Inferior parietal cortex (tissue), 1 donor: Measurements from ENCODE around the gene CCND1.
"Not testable (repeated sequence)": the region's sequence is repeated elsewhere in the genome, so short reads cannot be mapped to it uniquely, and the experiment has no call there.

Source experiments
- DNase-seq: peaks from one replicate; pipeline ENCODE4 v3.0.0-alpha.2; 2016; ENCODE audit errors: extremely low spot score

CCND1 gene

DNA sequence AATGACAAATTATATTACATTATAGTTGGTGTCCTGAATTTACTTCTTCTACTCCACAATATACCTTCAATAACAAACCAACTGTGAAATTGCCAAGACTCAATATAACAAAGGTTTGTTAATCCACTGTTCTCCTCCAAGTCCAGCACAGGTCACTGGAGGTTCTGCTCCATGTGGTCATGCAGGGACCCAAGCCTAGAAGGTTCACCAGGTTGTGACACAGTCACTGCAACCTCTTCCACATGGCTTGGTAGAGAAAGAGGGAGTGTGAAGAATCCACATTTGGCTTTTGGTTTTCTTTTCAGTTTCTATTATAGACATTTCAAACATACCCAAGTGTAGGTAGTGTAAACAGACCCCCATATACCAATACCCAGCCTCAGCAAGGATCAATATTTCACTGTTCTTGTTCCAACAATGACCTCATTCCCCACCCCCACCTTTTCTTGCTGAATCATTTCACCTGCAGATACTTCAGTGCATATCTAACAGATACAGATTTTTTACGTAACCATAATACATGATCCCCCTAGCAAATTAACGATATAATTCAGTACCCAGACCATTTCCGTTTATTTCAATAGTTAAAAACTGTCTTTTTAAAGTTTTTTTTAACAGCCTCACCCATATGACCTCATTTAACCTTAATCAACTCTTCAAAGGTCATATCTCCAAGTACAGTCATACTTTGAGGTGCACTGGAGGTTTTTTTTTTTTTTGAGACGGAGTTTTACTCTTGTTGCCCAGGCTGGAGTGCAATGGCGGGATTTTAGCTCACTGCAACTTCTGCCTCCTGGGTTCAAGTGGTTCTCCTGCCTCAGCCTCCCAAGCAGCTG is 48.7 kb downstream of the CCND1 start:
- no peak for DNase-seq

DNA sequence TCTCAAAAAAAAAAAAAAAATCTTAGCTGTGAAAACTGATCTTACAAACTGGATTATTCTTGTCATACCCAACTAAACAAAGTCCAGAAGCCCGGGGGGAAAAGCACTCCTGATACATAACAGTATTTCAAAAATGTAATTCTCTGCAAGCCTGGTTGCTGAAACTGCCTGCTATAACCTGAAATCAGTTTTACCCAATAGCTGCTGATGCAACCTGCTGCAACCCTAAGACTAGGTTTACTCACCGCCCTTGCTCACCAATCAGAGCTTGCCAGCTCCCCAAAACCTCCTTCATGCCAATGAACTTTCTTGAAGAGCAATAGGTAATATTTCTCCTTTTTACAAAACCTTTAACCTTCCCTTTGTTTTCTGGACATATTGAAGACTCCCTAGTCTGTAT is 50.5 kb downstream of the CCND1 start:
- DNase-seq = no peak

DNA sequence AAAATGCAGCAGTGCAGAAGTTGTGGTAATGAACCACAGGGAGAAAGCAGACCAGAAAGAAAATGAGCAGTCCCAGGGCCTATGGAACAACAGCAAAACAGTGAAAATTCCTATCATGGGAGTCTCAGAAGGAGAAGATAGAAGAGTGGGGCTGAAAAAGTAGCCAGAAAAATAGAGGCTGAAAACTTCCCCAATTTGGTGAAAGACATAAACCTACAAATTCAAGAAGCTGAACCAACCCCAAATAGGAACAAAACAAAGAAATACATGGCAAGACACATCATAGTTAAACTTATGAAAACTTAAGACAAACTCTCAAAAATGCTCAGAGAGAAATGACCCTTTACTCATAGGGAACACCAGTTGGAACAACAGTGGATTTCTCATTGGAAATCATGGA is 51.5 kb downstream of the CCND1 start:
- no peak for DNase-seq

DNA sequence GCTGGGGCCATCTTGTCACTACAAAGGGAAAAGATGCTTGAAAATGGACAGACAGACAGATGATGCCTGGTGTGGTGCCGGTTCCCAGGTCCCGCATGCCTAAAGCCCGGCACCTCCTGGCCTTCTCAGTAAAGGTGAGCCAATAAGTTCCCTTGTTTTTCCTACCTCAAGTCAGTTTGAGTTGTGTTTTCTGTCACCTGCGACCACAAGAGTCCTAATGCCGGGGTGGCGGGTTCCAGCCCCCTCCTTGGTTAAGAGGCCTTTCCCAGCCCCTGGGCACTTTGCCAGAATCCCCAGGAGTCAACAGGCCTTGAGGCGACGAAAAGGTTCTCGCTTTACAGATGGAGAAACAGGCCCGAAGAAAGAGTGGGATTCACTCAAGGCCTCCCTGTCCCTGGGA is 53.8 kb downstream of the CCND1 start:
- DNase-seq = no peak

DNA sequence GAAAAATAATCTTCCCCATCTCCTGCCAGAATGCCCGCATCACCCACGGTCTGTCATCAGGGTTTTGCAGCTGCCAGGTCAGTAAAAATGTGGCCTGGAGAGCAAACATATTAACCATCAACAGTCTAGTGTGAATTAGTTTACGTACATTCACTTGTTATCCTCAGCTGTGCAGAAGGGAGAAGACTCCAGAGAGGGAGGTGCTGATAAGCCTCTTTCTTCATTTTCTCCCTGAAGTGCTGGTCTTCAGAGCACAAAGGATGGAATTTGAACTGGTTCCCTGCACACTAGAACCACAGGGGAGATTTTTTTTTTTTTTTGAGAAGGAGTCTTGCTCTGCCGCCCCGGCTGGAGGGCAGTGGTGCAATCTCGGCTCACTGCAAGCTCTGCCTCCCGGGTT is 54.6 kb downstream of the CCND1 start:
- no peak for DNase-seq

DNA sequence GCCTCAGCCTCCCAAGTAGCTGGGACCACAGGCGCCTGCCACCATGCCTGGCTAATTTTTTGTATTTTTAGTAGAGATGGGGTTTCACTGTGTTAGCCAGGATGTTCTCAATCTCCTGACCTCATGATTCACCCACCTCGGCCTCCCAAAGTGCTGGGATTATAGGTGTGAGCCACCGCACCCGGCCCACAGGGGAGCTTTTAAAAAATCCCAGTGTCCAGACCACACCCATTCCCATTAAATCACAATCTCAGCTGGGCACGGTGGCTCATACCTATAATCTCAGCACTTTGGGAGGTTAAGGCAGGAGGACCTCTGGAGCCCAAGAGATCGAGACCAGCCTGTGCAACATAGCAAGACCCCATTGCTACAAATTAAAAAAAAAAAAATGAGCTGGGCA is 55.0 kb downstream of the CCND1 start:
- not testable (repeated sequence) for DNase-seq

DNA sequence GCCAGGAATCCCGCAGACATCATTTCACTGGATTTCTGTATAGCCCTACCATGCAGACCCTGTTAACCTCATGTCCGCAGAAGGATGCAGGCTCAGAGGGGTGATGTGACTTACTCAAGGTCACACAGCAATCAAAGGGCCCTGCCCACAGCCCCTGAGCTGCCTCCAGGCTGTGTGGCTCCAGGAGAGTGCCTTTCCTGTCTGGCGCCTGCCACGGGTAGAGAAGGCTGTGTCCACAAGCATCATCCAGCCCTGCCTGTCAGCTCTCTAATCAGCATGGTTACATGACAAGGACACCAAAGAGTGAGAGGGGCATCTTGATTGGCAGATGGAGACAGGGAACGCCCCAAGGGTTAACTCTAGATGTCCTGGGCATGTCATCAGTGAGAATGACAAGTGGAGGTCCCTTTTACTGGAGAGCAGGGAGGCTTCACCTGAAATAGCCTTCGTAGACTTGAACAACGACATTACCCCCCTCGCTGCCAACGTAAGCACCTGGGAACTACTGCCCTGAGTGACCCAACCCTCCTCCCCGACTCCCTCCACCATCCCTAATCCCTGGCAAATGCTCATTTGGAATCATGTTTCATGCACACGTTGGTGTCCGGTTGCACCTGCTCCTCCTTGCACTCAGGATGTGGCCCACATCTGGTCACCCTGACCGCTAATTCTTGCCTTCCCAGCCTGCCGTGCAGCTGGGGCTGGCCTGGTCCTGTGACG is 56.0 kb downstream of the CCND1 start:
- DNase-seq = no peak

DNA sequence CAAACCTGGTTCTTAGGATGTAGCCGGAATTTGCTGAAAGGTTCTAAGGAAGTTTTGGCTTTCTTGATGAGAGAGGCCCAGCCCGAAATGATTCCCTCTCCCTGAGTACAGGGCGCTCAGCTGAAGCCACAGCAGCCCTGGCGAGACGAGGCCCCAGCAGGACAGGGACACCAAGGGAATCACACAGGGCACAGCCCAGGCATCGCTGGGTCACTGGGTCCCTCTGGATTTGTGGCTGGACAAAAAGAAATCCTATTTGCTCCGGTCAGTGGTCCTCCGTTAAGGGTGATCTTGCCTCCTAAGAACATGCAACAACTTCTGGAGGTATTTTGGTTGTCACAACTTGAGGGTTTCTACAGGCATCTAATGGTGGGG is 56.5 kb downstream of the CCND1 start:
- DNase-seq = no peak

DNA sequence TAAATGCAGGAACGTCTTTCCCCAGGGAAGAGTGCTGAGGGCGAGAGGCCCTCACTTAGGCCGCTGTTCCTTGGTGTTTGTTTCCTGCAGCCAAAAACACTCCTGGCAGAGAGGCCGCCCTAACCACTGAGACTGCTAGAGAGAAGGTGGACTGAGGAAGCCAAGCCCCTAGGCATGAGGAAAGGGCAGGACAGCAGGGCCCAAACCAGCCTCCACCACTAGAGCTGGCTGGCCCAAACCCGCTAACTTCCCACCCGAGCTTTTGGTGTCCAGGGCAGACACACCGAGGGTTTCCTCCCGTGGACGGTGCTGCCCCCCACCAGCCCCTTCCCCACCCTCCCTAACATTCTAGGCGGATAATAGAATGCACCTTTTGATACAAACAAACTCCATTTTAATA is 56.9 kb downstream of the CCND1 start:
- no peak for DNase-seq

DNA sequence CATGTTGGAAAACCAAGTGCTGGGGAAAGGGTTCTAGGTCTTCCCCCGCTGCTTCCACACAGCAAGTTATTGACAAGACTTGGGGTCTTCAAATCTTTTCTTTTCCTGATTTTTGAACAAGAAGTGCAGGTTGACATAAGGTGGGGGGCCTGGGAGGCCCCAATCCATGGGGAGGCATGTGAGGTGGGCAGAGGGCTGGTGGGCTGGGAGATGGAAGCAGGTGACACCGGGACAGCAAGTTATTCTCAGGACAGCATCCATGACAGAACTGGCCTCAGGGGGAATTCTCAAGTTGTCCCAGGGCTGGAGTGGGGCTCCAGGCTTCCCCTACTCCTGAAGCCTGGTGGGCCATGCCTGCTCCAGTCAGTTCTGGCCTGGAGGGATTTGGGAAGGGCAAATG is 57.4 kb downstream of the CCND1 start:
- no peak for DNase-seq

DNA sequence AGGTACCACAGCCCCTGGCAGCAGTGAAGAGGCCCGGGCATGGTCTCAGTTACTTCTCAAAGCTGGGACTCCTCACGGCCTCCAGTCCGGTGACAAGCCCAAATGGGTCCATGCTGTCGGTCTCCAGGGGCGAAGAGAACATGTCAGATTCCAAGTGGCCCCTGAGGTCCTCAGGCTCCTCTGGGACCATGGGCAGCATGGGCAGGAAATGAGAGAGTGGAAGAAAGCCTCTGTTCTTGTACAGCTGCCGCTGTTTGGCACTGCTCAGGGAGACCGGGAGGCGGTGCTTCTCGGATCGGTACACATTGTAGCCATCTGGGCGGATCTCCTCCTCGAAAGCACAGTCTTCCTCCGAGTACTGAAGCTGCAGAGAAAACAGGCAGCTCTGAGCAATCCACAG is 58.3 kb downstream of the CCND1 start:
- DNase-seq = no peak

DNA sequence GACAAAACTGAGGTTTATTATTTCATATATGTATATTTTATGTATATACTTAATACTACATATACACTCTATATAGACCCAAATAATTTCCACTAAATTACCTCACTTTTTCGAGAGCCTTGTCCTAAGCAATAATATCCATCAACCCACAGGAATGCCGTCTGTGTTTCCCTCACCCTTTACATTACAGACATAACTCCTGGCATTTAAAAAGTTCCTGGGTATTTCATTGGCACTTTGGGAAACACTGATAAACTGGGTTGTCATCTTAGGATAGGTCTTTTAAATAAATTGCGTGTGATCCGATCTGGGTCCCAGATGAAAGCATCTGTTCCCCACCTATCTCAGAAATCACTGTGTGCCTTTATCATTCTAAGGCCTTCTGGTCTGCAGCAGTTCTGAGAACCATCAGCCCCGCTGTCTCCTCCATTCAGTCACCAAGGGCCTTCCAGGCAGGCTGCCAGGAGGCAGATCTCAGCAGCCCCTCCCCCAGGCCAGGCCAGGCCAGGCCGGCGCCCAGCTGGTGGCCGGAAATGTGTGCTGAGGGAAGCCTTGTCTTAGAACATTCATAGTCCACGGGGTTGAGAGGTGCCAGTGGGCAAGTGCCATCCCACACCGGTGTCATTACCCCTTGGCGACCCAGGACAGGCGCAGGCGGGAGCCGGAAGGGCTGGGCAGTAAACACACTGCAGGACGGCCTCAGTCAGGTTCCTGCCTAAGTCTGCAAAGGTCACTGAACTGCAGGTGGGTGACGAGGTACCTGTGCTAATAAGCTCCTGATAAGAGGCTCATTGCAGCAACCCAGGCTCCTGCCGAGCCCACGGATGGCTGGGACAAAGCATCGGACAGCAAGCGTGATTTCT is 59.6 kb downstream of the CCND1 start:
- peak; percentile 58 for DNase-seq

DNA sequence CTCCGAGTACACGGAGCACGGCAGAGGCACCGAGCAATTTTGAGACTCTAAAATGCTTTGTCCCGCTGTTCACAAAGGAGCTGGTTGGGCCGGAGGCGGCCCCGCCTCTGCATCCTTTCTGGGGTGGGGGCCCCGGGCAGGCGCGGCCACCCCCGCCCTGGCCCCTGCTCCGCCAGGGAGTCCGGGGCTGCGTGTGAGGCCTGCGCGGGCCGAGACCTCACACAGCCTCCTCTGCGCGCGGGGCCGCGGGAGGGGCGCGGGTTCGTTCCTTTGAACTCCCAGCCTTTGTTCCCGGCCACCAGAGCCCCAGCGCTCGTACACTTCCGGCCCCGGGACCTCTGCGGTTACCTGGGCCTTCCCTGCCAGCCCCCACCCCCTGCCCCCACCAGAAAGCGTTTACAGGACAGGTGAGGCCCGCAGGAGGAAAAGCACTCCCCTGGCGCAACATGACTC is 61.3 kb downstream of the CCND1 start:
- no peak for DNase-seq

DNA sequence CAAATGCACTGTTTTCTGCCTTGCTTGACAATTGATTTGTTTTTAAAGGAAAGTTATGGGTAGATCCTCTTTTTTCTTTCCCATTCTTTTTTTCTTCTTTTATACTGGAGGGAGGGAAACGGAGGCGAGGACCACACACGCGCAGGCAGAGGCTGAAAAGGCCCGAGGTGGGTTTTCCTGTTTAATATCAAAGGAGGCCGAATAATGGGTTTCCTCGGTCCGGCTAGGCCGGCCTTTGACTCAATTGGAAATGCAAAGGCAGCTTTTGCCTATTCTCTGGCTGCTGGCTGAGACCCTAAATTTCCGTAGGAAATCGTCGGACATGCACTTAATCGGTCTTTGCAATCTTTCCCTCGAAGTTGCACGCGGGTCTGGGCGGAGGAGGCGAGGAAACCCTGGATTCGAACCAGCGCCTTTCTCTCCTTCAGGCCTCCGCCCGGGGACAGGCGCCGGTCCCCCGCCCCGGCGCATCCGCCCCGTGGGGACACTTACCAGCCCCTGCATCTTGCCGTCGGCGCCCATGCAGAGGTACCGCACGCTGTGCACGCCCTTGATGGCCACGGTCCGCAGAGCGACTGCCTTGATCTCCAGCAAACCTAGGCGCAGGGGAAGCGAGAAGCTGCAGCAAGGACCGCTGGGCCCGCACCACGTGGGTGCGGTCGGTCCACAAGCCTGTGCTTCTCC is 62.0 kb downstream of the CCND1 start:
- no peak for DNase-seq

DNA sequence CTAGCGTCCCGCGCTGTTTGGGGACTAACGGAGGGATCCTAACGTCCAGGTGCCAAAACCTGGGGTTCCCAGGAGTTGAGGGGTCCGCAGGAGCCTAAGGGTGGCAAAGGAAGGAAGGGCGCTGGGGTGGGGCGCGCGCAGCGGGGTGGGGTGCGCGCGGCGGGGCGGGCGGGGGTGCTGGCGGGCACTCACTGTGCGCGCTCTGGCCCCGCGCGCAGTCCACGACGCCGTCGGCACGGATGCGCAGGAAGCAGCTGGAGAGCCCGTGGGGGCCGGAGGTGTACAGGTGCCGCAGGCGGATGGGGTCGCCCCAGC is 62.5 kb downstream of the CCND1 start:
- no peak for DNase-seq
